ENCODE measurements around the gene CA5A.

- TF ChIP-seq CTCF (IDR thresholded peaks at IDR 0.05) (no peak), POLR2A (IDR thresholded peaks at IDR 0.05) (no peak)
These were observed 79.5 kb downstream of the CA5A start for GRCh38 chr16:87856791-87857228.

All from heart left ventricle (tissue), 13 donors.